ENCODE results near the gene LHFPL3.

LHFPL3 gene

DNA sequence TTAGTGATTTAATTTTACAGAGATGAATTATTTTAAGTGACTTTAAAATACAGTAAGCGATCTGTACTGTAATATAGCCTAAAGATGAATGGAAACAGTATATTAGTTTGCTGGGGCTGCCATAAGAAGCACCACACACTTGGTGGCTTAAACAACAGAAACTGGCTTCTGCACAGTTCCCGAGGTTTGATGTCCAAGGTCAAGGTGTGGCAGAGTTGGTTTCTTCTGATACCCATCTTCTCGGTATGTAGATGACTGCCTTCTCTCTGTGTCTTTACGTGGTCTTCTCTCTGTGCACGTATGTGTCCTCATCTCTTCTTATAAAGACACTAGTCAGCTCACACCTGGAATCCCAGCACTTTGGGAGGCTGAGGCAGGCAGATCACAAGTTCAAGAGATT, 621.6 kb downstream of the LHFPL3 start:
- Histone ChIP-seq H2AFZ (ENCODE audit: low read length) (peak overlapping the region; percentile 76; the same call in 1 of the 2 replicates), H3K79me2 (ENCODE audit: insufficient read depth, low read length) (no peaks in the 10 kb centered on the region), H3K4me3 (ENCODE audit: low read depth, low read length, poor library complexity, severe bottlenecking) (no peak overlapping the region), H3F3A (ENCODE audit: insufficient read depth, low read length) (no peaks in the 10 kb centered on the region), H3K36me3 (ENCODE audit: insufficient read depth, low read length) (no peaks in the 10 kb centered on the region), H3K9me2 (ENCODE audit: low read depth, low read length) (no peaks in the 10 kb centered on the region), H3K27ac (ENCODE audit: low read depth, low read length, poor library complexity, severe bottlenecking) (peak overlapping the region; percentile 56), H3K9ac (ENCODE audit: low read length) (peak overlapping the region; percentile 30; the same call in 1 of the 2 replicates), H3K4me1 (ENCODE audit: insufficient read depth, low read length, severe bottlenecking) (peaks cover 58% of the 10 kb centered on the region), H3K9me3 (ENCODE audit: low read length) (no peaks in the 10 kb centered on the region), H3K4me2 (ENCODE audit: low read length) (peak overlapping the region; percentile 55), H4K20me1 (ENCODE audit: insufficient read depth, low read length) (no peaks in the 10 kb centered on the region), H3K27me3 (ENCODE audit: insufficient read depth, low read length) (no peaks in the 10 kb centered on the region)
- TF ChIP-seq EZH2 (IDR thresholded peaks at IDR 0.05; ENCODE audit: borderline replicate concordance, low read length) (no peak), CTCF (IDR thresholded peaks at IDR 0.05; ENCODE audit: low read length) (no peak)

DNA sequence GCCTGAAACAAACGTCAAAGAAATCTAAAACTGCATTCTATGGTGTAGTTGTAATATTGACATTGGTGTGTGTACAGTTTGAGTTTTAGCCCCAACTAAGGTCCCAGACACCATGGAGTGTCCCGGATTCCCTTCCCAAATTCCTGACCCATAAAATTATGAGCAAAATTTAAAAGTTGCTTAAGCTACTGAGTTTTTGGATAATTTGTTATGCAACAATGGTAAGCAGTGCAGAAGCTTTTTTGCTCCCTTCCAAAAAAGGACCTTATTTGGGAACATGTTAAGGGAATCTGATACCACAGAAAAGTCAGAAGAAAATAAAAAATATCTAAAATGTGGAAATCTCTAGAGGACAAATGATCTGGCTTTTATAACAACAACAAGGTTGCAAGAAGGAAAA, 622.4 kb downstream of the LHFPL3 start:
- H2AFZ ChIP-seq (ENCODE audit: low read length): no peak overlapping the region
- no peak overlapping the region for H3K9ac ChIP-seq (ENCODE audit: low read length)
- no peaks in the 10 kb centered on the region for H3K36me3 ChIP-seq (ENCODE audit: insufficient read depth, low read length)
- H3K9me3 ChIP-seq (ENCODE audit: low read length): no peaks in the 10 kb centered on the region
- peak overlapping the region; percentile 5; the same call in 1 of the 2 replicates for H3K4me2 ChIP-seq (ENCODE audit: low read length)
- TF ChIP-seq CTCF (IDR thresholded peaks at IDR 0.05; ENCODE audit: low read length) (no peak), EZH2 (IDR thresholded peaks at IDR 0.05; ENCODE audit: borderline replicate concordance, low read length) (no peak)
- peak overlapping the region; percentile 4 for H3K27ac ChIP-seq (ENCODE audit: low read depth, low read length, poor library complexity, severe bottlenecking)
- no peak overlapping the region for H3K4me3 ChIP-seq (ENCODE audit: low read depth, low read length, poor library complexity, severe bottlenecking)
- H3K9me2 ChIP-seq (ENCODE audit: low read depth, low read length): no peaks in the 10 kb centered on the region
- H3F3A ChIP-seq (ENCODE audit: insufficient read depth, low read length): no peaks in the 10 kb centered on the region
- H3K27me3 ChIP-seq (ENCODE audit: insufficient read depth, low read length): no peaks in the 10 kb centered on the region
- peaks cover 50% of the 10 kb centered on the region for H3K4me1 ChIP-seq (ENCODE audit: insufficient read depth, low read length, severe bottlenecking)
- H4K20me1 ChIP-seq (ENCODE audit: insufficient read depth, low read length): no peaks in the 10 kb centered on the region
- no peaks in the 10 kb centered on the region for H3K79me2 ChIP-seq (ENCODE audit: insufficient read depth, low read length)

DNA sequence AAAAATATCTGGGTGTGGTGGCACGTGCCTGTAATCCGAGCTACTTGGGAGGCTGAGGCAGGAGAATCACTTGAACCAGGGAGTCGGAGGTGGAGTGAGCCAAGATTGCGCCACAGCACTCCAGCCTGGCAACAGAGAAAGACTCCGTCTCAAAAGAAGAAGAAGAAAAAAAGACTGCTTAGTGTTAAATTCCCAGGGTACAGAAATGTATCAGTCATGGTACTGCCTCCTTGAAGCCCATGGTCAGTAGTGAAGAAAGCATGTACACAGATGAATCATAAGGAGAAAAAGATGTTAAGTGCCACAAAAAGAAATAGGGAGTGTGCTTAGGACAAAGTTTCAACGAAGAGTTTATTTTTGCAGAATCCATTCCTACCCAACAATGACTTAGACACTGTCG, 623.1 kb downstream of the LHFPL3 start:
- Histone ChIP-seq H3K4me3 (ENCODE audit: low read depth, low read length, poor library complexity, severe bottlenecking) (no peak overlapping the region), H3F3A (ENCODE audit: insufficient read depth, low read length) (no peaks in the 10 kb centered on the region), H4K20me1 (ENCODE audit: insufficient read depth, low read length) (no peaks in the 10 kb centered on the region), H3K36me3 (ENCODE audit: insufficient read depth, low read length) (no peaks in the 10 kb centered on the region), H3K4me1 (ENCODE audit: insufficient read depth, low read length, severe bottlenecking) (peaks cover 44% of the 10 kb centered on the region), H3K9me3 (ENCODE audit: low read length) (no peaks in the 10 kb centered on the region), H2AFZ (ENCODE audit: low read length) (no peak overlapping the region), H3K79me2 (ENCODE audit: insufficient read depth, low read length) (no peaks in the 10 kb centered on the region), H3K9me2 (ENCODE audit: low read depth, low read length) (no peaks in the 10 kb centered on the region), H3K27ac (ENCODE audit: low read depth, low read length, poor library complexity, severe bottlenecking) (no peak overlapping the region), H3K27me3 (ENCODE audit: insufficient read depth, low read length) (no peaks in the 10 kb centered on the region), H3K4me2 (ENCODE audit: low read length) (no peak overlapping the region), H3K9ac (ENCODE audit: low read length) (no peak overlapping the region)
- TF ChIP-seq CTCF (IDR thresholded peaks at IDR 0.05; ENCODE audit: low read length) (no peak), EZH2 (IDR thresholded peaks at IDR 0.05; ENCODE audit: borderline replicate concordance, low read length) (no peak)

Measured in OCI-LY1 (cell line).